Keratinocyte (primary cell): Measurements from ENCODE around the gene RNLS. TPM values are rescaled to one million over a fixed set of nuclear protein-coding genes. Genes with fewer than 3 reads are reported as not detected.

Experiments
- DNase-seq: peaks from one replicate; pipeline ENCODE4 v3.0.0-alpha.2; 2011; ENCODE audit warnings: low read depth, missing footprints, low spot score
- FAIRE-seq: peaks from 2 replicates; lab custom pipeline; 2011; peaks lifted over from hg19 to GRCh38; lab: Jason Lieb, UNC
- H2AFZ ChIP-seq: 2 replicates; pipeline ENCODE4 v1.6.0; 2012; ENCODE audit warnings: low read length, control low read depth, inconsistent platforms; ENCODE audit not compliant: control insufficient read depth
- H3K27ac ChIP-seq: 2 replicates; pipeline ENCODE4 v1.5.1; 2011; ENCODE audit warnings: low read length; ENCODE audit not compliant: control insufficient read depth, insufficient read depth
- H3K27me3 ChIP-seq: 3 replicates; pipeline ENCODE4 v1.6.0; 2011; ENCODE audit warnings: low read length; ENCODE audit not compliant: control insufficient read depth, insufficient read depth; ENCODE audit errors: extremely low read depth
- H3K36me3 ChIP-seq, 2 experiments: 2 replicates in 1 of 2; 3 replicates in 1 of 2; pipeline ENCODE4 v1.5.1; 2011; ENCODE audit warnings: low read length in 2 of 2, mild to moderate bottlenecking in 1 of 2; ENCODE audit not compliant: control insufficient read depth in 2 of 2, insufficient read depth in 2 of 2; ENCODE audit errors: extremely low read depth in 1 of 2
- H3K4me1 ChIP-seq: 3 replicates; pipeline ENCODE4 v1.5.1; 2011; ENCODE audit warnings: low read length; ENCODE audit not compliant: control insufficient read depth, insufficient read depth; ENCODE audit errors: extremely low read depth
- H3K4me2 ChIP-seq: 3 replicates; pipeline ENCODE4 v1.6.0; 2011; ENCODE audit warnings: low read depth, low read length; ENCODE audit not compliant: control insufficient read depth, insufficient read depth; ENCODE audit errors: extremely low read depth
- H3K4me3 ChIP-seq, 3 experiments: fragments of 200-600 bp in 1 of 3; sonication (generic) in 1 of 3; 2 replicates in 2 of 3; 3 replicates in 1 of 3; pipeline ENCODE4 v1.5.1; 2011 to 2016; ENCODE audit warnings: low read length in 3 of 3, mild to moderate bottlenecking in 3 of 3, control low read depth in 2 of 3, inconsistent platforms in 1 of 3, low read depth in 1 of 3, mixed read lengths in 1 of 3, mixed run types in 1 of 3, moderate library complexity in 1 of 3; ENCODE audit not compliant: control insufficient read depth in 2 of 3, insufficient read depth in 2 of 3; ENCODE audit errors: extremely low read depth in 1 of 3
- H3K79me2 ChIP-seq: 2 replicates; pipeline ENCODE4 v1.6.0; 2012; ENCODE audit warnings: low read length; ENCODE audit not compliant: control insufficient read depth, insufficient read depth
- H3K9ac ChIP-seq: 3 replicates; pipeline ENCODE4 v1.6.0; 2011; ENCODE audit warnings: low read length; ENCODE audit not compliant: control insufficient read depth, insufficient read depth; ENCODE audit errors: extremely low read depth
- H3K9me1 ChIP-seq: 3 replicates; pipeline ENCODE4 v1.6.0; 2011; ENCODE audit warnings: low read length; ENCODE audit not compliant: control insufficient read depth, insufficient read depth; ENCODE audit errors: extremely low read depth
- H3K9me3 ChIP-seq: 2 replicates; pipeline ENCODE4 v1.5.1; 2012; ENCODE audit warnings: low read depth, low read length; ENCODE audit not compliant: control insufficient read depth
- H4K20me1 ChIP-seq: 3 replicates; pipeline ENCODE4 v1.6.0; 2011; ENCODE audit warnings: low read length; ENCODE audit not compliant: control insufficient read depth, insufficient read depth; ENCODE audit errors: extremely low read depth
- EZH2 ChIP-seq: IDR thresholded peaks from one replicate; pipeline ENCODE4 v1.6.1; 2012; ENCODE audit warnings: inconsistent platforms, mild to moderate bottlenecking, low read length, moderate library complexity
- dilution Hi-C: fragments of 300-500 bp; cut with MboI; formaldehyde crosslinking; loops from one replicate; pipeline ENCODE4 v1.7.0; 2020; ENCODE audit warnings: low sequenced_read_pairs; ENCODE audit not compliant: extremely low pct_ligation_motif_present
- polyA plus RNA-seq, 5 experiments: library from polyadenylated mRNA; depleted of rRNA in 3 of 5; stranded (reverse) in 3 of 5; stranded (forward) in 1 of 5; unstranded in 1 of 5; fragments of >200 nt; gene quantifications; 1 replicate in 1 of 5; 2 replicates in 3 of 5; 3 replicates in 1 of 5; pipeline versions ENCODE4 v1.2.1 to v1.2.3, GENCODE V29; 2011 to 2012; ENCODE audit warnings: missing spikeins in 2 of 5, low read depth in 1 of 5, low replicate concordance in 1 of 5
- TF ChIP-seq, protein P1 (sequence below), 3 experiments: IDR thresholded peaks in 1 of 3; conservative IDR thresholded peaks in 1 of 3; optimal IDR thresholded peaks in 1 of 3; 2 replicates in 2 of 3; 3 replicates in 1 of 3; pipeline versions ENCODE3 to v1.5.1; 2011; ENCODE audit warnings: low read length in 3 of 3, mild to moderate bottlenecking in 3 of 3, moderate library complexity in 2 of 3, control low read depth in 1 of 3, inconsistent platforms in 1 of 3; ENCODE audit not compliant: insufficient read depth in 2 of 3; ENCODE audit errors: extremely low read depth in 1 of 3

RNLS gene
- polyA plus RNA-seq, 1 donor (not counting 4 experiments of a cell fraction or from before 2014, with no cell fraction given) = 6.8 TPM

DNA sequence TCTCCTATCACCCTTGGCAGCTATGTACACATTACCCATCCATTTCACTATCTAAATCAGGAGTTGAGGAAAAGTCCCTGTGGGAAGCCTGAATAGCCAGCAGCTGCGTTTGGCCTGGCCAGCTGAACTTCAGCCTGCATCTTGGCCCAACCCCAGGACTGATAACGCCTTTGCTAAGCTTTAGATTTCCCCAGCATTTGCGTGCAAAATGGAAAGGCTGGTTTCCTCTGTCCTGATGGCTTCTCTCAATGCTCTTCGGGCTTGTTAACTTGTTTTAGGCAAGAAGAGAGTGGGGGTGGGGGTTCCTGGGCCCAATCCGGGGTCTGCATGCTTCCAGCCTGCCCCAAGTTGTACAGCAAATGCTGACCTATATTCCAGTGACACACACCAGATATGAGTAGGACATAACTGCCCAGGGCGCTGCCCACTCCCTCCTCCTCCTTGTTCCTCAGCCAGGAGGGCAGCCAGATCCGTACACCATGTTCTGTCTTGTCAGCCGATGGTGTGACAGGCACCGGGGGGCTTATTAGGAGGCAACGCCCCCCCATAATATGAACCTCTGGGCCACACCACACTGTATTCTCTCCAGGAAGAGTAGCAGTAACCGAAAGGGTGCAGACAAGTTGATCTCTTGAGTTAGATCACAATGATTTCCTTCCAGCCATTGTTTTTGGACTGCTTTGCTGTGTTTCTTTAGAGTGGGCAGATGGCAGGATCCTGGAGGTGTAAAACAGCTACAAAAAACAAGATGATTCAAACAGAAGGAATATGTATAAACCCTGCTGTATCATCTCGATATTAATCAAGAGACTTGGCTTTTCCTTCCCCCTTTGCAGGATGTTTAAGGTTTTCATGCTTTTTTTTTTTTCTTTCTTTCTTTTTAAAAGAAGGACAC, 339.0 kb downstream of the RNLS start:
- no peaks in the 10 kb centered on the region for H3K4me1 ChIP-seq
- no peaks in the 10 kb centered on the region for H3K9me1 ChIP-seq
- no peak for TF ChIP-seq EZH2
- TF ChIP-seq, protein P1, sequence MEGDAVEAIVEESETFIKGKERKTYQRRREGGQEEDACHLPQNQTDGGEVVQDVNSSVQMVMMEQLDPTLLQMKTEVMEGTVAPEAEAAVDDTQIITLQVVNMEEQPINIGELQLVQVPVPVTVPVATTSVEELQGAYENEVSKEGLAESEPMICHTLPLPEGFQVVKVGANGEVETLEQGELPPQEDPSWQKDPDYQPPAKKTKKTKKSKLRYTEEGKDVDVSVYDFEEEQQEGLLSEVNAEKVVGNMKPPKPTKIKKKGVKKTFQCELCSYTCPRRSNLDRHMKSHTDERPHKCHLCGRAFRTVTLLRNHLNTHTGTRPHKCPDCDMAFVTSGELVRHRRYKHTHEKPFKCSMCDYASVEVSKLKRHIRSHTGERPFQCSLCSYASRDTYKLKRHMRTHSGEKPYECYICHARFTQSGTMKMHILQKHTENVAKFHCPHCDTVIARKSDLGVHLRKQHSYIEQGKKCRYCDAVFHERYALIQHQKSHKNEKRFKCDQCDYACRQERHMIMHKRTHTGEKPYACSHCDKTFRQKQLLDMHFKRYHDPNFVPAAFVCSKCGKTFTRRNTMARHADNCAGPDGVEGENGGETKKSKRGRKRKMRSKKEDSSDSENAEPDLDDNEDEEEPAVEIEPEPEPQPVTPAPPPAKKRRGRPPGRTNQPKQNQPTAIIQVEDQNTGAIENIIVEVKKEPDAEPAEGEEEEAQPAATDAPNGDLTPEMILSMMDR (optimal IDR thresholded peaks at IDR 0.05 in 1 of 3, IDR thresholded peaks at IDR 0.05 in 1 of 3, conservative IDR thresholded peaks at IDR 0.05 in 1 of 3; ENCODE audit: extremely low read depth in 1 of 3, insufficient read depth in 2 of 3, low read length in 3 of 3) = no peak
- no peak for DNase-seq
- no peaks in the 10 kb centered on the region for H3K9me3 ChIP-seq
- no peak overlapping the region for H3K4me3 ChIP-seq
- no peak overlapping the region for H3K4me2 ChIP-seq
- H3K9ac ChIP-seq = no peak overlapping the region
- no peak overlapping the region for H2AFZ ChIP-seq
- no peaks in the 10 kb centered on the region for H3K36me3 ChIP-seq
- dilution Hi-C loops = no loop called here
- no peaks in the 10 kb centered on the region for H3K79me2 ChIP-seq
- H4K20me1 ChIP-seq = no peaks in the 10 kb centered on the region
- peaks cover 5% of the 10 kb centered on the region for H3K27me3 ChIP-seq
- no peak for FAIRE-seq
- H3K27ac ChIP-seq = no peak overlapping the region

DNA sequence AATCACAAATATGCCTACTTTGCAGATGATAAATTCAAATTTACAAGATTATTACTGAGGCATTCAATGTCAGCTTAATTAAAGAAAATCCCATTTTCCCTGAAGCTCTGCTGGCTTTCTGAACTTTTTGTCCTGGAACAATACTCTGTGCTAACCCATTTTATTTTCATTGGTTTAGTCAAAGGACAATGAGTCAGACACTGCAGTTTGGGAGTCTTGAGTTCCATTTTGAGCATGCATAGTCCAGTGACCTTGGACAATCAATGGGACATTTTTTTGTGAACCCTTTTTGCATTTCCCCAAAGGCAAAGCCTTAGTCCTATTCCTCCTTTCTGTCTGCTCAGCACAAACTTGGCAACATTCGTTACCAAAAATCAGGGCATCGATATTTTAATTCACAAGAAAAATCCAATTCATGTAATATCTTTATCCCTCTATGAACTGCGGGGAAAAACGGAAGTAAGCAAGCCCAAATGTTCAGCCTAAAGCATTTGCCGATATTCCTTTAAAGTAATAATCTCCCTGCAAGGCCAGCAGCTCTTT, 339.8 kb downstream of the RNLS start:
- H3K9me3 ChIP-seq = no peaks in the 10 kb centered on the region
- no peaks in the 10 kb centered on the region for H3K4me1 ChIP-seq
- H3K9me1 ChIP-seq = no peaks in the 10 kb centered on the region
- no peaks in the 10 kb centered on the region for H3K79me2 ChIP-seq
- DNase-seq (no peak), FAIRE-seq (no peak)
- no peaks in the 10 kb centered on the region for H4K20me1 ChIP-seq
- H3K27ac ChIP-seq = no peak overlapping the region
- H3K9ac ChIP-seq = no peak overlapping the region
- dilution Hi-C loops = no loop called here
- H3K27me3 ChIP-seq = peaks cover 5% of the 10 kb centered on the region
- TF ChIP-seq, protein P1 (optimal IDR thresholded peaks at IDR 0.05 in 1 of 3, IDR thresholded peaks at IDR 0.05 in 1 of 3, conservative IDR thresholded peaks at IDR 0.05 in 1 of 3; ENCODE audit: extremely low read depth in 1 of 3, insufficient read depth in 2 of 3, low read length in 3 of 3) = no peak
- no peak for TF ChIP-seq EZH2
- no peaks in the 10 kb centered on the region for H3K36me3 ChIP-seq
- H2AFZ ChIP-seq = no peak overlapping the region
- no peak overlapping the region for H3K4me3 ChIP-seq
- H3K4me2 ChIP-seq = no peak overlapping the region
